Measurements from ENCODE around the gene ARF1.

GRCh38 chr1:228079601-228080263, 2.8 kb upstream of the ARF1 start:
- TF ChIP-seq POLR2A (IDR thresholded peaks at IDR 0.05; ENCODE audit: extremely low read depth, insufficient read length) (no peak), MAX (IDR thresholded peaks at IDR 0.05; ENCODE audit: low read depth, low read length) (no peak), CTCF (IDR thresholded peaks at IDR 0.05; ENCODE audit: low read depth, low read length) (no peak)

Data from NB4 (cell line).